Limb (tissue), 2 donors: ENCODE measurements around the gene CD226.

Experiments
- DNase-seq, 2 donors: peaks; one replicate each; pipeline ENCODE4 v3.0.0-alpha.2; 2016; ENCODE audit errors: extremely low spot score in 2 of 2

Gene CD226

DNA sequence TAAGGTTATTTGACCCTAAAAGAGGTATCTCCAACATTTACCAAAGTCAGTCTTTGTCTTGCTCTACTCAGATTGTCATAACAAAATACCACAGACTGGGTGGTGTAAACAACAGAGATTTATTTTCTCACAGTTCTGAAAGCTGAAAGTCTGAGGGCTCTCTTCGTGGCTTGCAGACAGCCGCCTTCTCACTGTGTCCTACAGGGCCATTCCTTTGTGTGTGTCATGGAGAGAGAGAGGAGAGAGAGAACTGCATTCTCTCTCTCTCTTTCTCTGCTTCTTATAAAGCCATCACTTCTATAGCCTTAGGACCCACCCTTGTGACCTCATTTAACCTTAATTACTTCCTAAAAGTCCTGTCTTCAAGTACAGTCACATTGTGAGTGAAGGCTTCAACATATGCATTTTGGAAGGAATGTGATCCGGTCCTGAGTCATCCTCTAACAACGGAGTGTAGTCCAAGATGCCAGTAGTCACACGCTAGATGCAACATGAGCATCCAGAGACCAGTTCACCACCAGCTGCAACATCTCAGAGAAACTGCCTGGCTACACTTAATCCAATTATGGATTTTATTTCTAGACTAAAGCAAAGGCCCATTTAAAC, 130.2 kb downstream of the CD226 start:
- DNase-seq = no peak

DNA sequence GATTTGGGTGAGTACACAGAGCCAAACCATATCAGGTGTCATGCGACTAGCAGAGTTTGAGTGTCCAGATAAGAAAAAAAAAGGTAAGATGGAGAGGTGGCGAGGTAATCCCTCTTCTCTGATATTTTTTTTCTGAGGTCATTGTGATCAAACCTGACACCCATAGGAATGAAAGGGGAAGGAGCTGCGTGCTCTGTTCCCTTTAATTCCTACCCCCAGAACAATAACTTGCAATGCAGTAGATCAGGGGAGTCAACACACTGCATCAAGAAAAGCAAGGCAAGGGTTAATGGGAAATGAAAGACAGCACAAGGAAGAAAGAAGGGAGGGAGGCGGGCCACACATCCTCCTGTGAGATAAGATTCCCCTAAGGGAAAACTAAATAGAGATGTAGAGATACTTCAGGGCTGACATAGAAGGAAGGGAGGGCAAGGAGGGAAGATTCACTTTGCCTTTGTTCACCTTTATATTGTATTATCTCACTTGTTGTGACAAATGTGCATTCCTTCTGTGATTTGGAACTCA, 132.8 kb downstream of the CD226 start:
- DNase-seq = no peak

DNA sequence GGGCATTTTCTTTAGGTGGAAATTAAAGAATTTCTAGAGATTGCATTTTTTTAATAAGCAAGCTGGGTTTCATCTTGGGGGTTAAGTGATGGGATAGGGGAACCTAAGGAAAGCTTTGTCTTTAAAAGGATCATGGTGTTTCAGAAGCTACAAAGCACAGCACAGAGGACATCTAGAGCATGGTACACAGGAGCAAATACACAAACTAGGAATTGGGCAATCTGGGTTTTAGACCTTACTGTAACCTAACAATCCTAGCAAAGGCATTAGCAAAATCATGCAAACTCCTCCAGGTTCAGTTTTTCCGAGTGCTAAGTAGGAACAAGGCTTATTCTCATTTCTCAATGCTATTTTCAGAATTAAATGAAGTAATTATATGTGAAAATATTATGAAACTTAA, 134.1 kb downstream of the CD226 start:
- no peak for DNase-seq

DNA sequence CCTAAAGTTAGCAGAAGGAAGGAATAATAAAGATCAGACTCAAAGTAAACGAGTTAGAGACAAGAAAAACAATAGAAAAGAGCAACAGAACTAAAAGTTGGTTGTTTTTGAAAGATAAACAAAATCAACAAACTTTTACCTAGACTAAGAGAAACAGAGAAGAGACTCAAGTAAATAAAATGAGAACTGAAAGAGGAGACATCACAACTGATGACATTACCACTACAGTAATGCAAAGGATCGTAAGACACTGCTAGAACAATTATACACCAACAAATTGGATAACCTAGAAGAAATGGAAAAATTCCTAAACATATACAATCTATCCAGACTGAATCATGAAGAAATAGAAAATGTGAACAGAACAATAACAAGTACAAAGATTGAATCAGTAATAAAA, 139.3 kb downstream of the CD226 start:
- no peak for DNase-seq

DNA sequence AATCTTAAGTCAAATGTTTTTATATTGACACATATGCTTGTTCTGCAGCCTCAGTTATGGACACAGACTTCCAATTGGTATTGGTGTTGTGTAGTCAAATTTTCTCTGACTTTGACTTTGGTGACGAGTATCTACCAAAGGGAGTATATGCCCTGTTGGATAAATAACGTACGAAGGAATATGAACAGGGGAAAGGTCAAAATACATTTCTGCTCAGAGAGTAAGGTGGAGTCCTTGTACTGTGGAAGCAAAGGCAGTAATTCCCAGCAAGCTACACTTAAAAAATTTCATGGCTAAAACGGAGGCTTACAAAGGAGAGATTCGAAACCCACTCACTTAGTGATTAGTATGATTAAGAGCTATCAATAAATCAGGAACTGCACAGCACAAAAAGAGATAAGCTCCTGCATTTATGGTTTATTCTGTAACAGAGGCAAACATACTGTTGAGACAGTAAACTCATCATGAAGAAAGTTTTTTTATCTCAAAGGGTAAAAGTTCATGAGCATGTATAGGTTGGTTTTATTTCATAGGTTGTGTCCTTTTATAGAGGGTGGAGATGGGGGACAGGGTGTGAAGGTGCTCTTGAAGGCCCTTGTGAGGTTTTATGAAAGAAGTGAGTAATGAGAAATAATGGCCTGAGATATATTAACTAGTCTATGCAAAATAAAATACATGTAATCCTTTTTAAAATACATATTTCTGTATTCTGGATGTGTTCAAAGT, 142.7 kb downstream of the CD226 start:
- DNase-seq = no peak
